Activated T-cell treated with anti-CD3 and anti-CD28 coated beads, Interleukin-2, amount 50 U/mL, for 24 hours (primary cell): Measurements from ENCODE around the gene MS4A6E.
A peak's percentile ranks its signal among the peaks of the same experiment; 100 is the strongest.
"Not testable (repeated sequence)": the region's sequence is repeated elsewhere in the genome, so short reads cannot be mapped to it uniquely, and the experiment has no call there.

Experiments
- DNase-seq: peaks from one replicate; pipeline ENCODE4 v3.0.0-alpha.2; 2020
- H3K27ac Mint-ChIP-seq: 2 replicates; pipeline ENCODE4 v1.8.0; 2020; ENCODE audit warnings: mild to moderate bottlenecking, mixed read lengths
- H3K27me3 Mint-ChIP-seq: 2 replicates; pipeline ENCODE4 v1.8.0; 2020; ENCODE audit warnings: mixed read lengths
- H3K36me3 Mint-ChIP-seq: 2 replicates; pipeline ENCODE4 v1.8.0; 2020; ENCODE audit warnings: low read depth, mixed read lengths
- H3K4me1 Mint-ChIP-seq: 2 replicates; pipeline ENCODE4 v1.8.0; 2020; ENCODE audit warnings: low read depth, mixed read lengths
- H3K4me3 Mint-ChIP-seq: 2 replicates; pipeline ENCODE4 v1.8.0; 2020; ENCODE audit warnings: mild to moderate bottlenecking, moderate library complexity, mixed read lengths
- H3K9me3 Mint-ChIP-seq: 2 replicates; pipeline ENCODE4 v1.8.0; 2020; ENCODE audit warnings: mixed read lengths

Gene MS4A6E, protein sequence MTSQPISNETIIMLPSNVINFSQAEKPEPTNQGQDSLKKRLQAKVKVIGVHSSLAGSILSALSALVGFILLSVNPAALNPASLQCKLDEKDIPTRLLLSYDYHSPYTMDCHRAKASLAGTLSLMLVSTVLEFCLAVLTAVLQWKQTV

DNA sequence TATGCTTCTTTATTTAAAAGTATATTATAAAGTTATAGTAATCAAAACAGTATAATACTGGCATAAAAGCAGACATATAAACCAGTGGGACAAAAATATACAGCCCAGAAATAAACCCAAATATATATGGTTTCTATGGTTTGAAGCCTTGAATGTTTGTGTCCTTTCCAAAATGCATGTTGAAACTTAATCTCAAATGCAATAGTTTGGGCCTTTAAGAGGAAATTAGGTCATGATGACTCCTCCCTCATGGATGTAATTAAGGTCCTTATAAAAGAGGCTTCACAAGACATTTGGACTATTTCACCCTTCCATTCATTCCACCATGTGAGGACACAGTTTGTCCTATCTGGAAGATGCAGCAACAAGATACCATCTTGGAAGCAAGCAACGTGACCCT lies at the start of gene MS4A6E:
MS4A6E (plus strand) TSS at position 301 of the 400 bp plus-strand sequence. CDS start 7,641 bp downstream, outside the sequence.
- Mint-ChIP-seq H3K27me3 (peaks cover 13% of the 10 kb centered on the region), H3K9me3 (peaks cover 8% of the 10 kb centered on the region), H3K4me3 (no peak within 1 kb of the TSS), H3K27ac (no peak within 1 kb of the TSS), H3K4me1 (no peaks in the 10 kb centered on the region), H3K36me3 (no peaks in the 10 kb centered on the region)
- no peak for DNase-seq

DNA sequence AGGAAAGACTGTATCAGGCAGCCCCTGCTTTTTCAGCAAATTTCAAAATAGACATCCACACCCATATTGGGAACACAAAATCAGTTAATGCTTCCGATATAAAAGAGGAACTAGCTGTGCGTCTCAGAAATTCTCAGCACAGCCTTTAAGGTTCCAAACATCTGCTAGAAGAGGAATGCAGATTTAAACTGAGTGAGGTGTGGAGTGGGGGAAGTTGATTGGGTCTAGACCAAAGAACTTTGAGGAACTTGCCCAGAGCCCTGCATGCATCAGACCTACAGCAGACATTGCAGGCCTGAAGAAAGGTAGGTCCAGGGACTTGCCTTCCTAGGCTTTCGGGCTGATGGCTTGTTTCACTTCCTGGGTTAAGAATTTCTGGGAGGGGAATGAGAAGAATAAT lies 46.6 kb upstream of the MS4A6E start, which contains the start of gene MS4A4A:
MS4A4A (plus strand) TSS at position 255 of the 400 bp plus-strand sequence; CDS start at position 265, 10 bp downstream.
- H3K27me3 Mint-ChIP-seq: peaks cover 27% of the 10 kb centered on the region
- H3K9me3 Mint-ChIP-seq: no peaks in the 10 kb centered on the region
- DNase-seq: no peak
- H3K27ac Mint-ChIP-seq: no peak within 1 kb of the TSS
- no peak within 1 kb of the TSS for H3K4me3 Mint-ChIP-seq
- no peaks in the 10 kb centered on the region for H3K36me3 Mint-ChIP-seq
- H3K4me1 Mint-ChIP-seq: no peaks in the 10 kb centered on the region

DNA sequence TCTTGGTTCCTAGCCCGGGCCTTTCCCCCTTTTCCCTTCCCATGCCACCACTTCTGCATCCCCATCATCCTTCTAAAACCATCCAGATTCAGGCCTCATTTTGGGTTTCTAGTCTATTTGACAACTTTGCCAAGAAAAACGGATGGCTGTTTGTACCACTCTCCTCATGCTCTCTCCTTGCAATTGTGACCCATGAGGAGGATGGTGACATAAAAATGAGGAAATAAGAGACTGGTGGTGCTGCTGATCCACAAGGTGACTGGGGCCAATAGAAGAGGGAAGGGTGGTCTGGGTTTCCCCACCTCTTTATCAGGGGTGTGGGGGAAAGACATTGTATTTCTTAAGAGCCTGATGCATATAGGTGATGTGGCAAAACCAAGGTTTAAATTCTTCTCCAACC lies 45.6 kb upstream of the MS4A6E start:
- H3K9me3 Mint-ChIP-seq: no peaks in the 10 kb centered on the region
- no peaks in the 10 kb centered on the region for H3K4me1 Mint-ChIP-seq
- H3K27me3 Mint-ChIP-seq: peaks cover 22% of the 10 kb centered on the region
- no peak overlapping the region for H3K4me3 Mint-ChIP-seq
- no peak for DNase-seq
- no peak overlapping the region for H3K27ac Mint-ChIP-seq
- no peaks in the 10 kb centered on the region for H3K36me3 Mint-ChIP-seq

DNA sequence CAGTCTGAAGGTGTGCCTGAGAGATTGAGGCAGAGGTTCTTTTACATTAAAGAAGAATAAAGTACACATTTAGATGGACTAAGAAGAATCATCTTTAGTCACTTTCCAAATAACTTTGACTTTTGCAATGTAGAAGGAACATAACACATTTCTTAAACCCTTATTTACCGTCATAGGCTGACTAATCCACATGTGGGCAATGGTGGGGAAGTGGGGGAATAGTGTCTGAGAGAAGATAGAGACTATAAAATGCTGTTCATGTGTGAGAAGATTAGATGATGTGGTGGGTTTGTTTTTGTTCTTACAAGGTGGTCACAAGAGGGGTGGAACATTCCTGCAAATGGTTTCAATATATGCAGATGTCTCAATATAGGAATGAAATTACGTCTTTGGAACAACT lies 44.8 kb upstream of the MS4A6E start:
- Mint-ChIP-seq H3K4me3 (no peak overlapping the region), H3K4me1 (no peaks in the 10 kb centered on the region), H3K27ac (no peak overlapping the region), H3K27me3 (peaks cover 24% of the 10 kb centered on the region), H3K36me3 (no peaks in the 10 kb centered on the region), H3K9me3 (no peaks in the 10 kb centered on the region)
- DNase-seq: no peak

GRCh38 chr11:60285411-60286126 lies 41.5 kb upstream of the MS4A6E start:
- H3K4me1 Mint-ChIP-seq, H3K9me3 Mint-ChIP-seq, H3K27ac Mint-ChIP-seq, H3K4me3 Mint-ChIP-seq, DNase-seq, H3K36me3 Mint-ChIP-seq: not testable (repeated sequence)
- H3K27me3 Mint-ChIP-seq: peaks cover 20% of the 10 kb centered on the region

GRCh38 chr11:60288531-60288930 lies 38.5 kb upstream of the MS4A6E start:
- no peaks in the 10 kb centered on the region for H3K4me1 Mint-ChIP-seq
- H3K4me3 Mint-ChIP-seq: no peak overlapping the region
- H3K27ac Mint-ChIP-seq: no peak overlapping the region
- peaks cover 30% of the 10 kb centered on the region for H3K27me3 Mint-ChIP-seq
- no peaks in the 10 kb centered on the region for H3K36me3 Mint-ChIP-seq
- peaks cover 2% of the 10 kb centered on the region for H3K9me3 Mint-ChIP-seq
- DNase-seq: no peak

DNA sequence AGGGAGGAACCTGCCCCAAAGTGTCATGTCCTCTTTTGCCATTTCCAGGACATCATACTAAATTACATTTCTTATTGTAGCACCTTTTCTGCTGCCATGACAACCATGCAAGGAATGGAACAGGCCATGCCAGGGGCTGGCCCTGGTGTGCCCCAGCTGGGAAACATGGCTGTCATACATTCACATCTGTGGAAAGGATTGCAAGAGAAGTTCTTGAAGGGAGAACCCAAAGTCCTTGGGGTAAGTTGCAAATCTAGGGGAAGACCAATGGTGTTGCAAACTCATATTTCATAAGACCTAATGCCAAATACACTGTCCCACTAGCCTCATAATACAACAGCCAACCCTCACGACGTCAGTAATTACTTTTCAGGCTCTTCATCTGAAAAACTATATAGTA lies 34.9 kb upstream of the MS4A6E start:
- peaks cover 41% of the 10 kb centered on the region for H3K27me3 Mint-ChIP-seq
- no peaks in the 10 kb centered on the region for H3K36me3 Mint-ChIP-seq
- no peak overlapping the region for H3K4me3 Mint-ChIP-seq
- H3K4me1 Mint-ChIP-seq: no peaks in the 10 kb centered on the region
- no peak for DNase-seq
- H3K9me3 Mint-ChIP-seq: peaks cover 2% of the 10 kb centered on the region
- H3K27ac Mint-ChIP-seq: no peak overlapping the region

GRCh38 chr11:60301178-60301577 lies 25.9 kb upstream of the MS4A6E start:
- Mint-ChIP-seq H3K27me3 (peaks cover 42% of the 10 kb centered on the region), H3K9me3 (no peaks in the 10 kb centered on the region), H3K4me3 (no peak overlapping the region), H3K4me1 (no peaks in the 10 kb centered on the region), H3K27ac (no peak overlapping the region), H3K36me3 (no peaks in the 10 kb centered on the region)
- DNase-seq: no peak

GRCh38 chr11:60301884-60302283 lies 25.2 kb upstream of the MS4A6E start:
- peaks cover 39% of the 10 kb centered on the region for H3K27me3 Mint-ChIP-seq
- H3K36me3 Mint-ChIP-seq: not testable (repeated sequence)

DNA sequence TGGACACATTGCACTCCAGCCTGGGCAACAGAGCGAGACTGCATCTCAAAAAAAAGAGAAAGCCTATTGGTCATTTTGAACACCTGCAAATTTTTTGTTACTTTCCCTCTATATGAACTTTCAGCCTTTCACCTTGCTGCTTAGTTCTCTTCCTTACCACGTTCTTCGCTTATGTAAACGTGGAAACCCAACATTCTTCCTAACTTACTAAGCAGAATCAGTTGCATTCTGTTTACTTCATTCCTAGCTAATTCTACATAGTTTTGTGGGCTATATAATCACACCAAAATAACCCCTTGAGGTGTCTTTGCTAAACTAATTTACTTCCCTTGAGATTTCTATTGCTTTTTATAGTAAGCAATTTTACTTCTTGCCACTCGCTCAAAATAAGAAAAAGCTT lies 23.4 kb upstream of the MS4A6E start:
- peaks cover 19% of the 10 kb centered on the region for H3K4me1 Mint-ChIP-seq
- no peaks in the 10 kb centered on the region for H3K36me3 Mint-ChIP-seq
- H3K27ac Mint-ChIP-seq: no peak overlapping the region
- H3K9me3 Mint-ChIP-seq: no peaks in the 10 kb centered on the region
- no peak overlapping the region for H3K4me3 Mint-ChIP-seq
- H3K27me3 Mint-ChIP-seq: peaks cover 29% of the 10 kb centered on the region
- no peak for DNase-seq

More at GRCh38 chr11:60301884-60302283, 25.2 kb upstream of the MS4A6E start:
- not testable (repeated sequence) for H3K9me3 Mint-ChIP-seq, DNase-seq, H3K27ac Mint-ChIP-seq, H3K4me1 Mint-ChIP-seq, H3K4me3 Mint-ChIP-seq

DNA sequence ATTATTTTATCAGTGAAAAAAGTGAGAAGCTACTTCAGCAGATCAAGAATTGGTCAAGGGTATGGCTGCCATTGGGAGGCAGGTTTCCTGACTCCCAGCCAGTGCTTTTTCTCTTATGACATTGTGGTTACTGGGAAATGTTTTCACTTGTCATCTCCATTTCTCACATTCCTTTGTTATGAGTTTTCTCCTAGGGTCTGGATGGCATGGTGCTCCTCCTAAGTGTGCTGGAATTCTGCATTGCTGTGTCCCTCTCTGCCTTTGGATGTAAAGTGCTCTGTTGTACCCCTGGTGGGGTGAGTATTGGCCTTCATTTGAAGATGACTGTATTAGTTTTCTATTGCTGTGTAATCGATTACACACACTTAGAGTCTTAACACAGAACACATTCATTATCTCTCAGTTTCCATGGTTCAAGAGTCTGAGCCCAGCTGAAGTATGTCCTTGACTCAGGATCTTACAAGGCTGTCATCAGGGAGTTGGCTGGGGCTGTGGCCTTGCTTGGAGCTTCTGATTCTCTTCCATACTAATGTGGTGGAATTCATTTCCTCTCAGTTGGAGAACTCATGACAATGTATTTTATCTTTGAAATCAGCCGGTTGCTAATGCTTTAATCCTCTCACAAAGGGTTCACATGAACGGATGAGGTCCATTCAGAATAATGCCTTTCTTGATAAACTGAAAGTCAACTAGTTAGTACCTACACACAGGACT lies 21.0 kb upstream of the MS4A6E start:
- H3K9me3 Mint-ChIP-seq: no peaks in the 10 kb centered on the region
- H3K36me3 Mint-ChIP-seq: no peaks in the 10 kb centered on the region
- no peak overlapping the region for H3K4me3 Mint-ChIP-seq
- no peak overlapping the region for H3K27ac Mint-ChIP-seq
- DNase-seq: no peak
- H3K4me1 Mint-ChIP-seq: peaks cover 26% of the 10 kb centered on the region
- peaks cover 34% of the 10 kb centered on the region for H3K27me3 Mint-ChIP-seq

GRCh38 chr11:60307507-60308195 lies 19.4 kb upstream of the MS4A6E start:
- Mint-ChIP-seq H3K4me3 (no peak overlapping the region), H3K9me3 (no peaks in the 10 kb centered on the region), H3K36me3 (no peaks in the 10 kb centered on the region), H3K27me3 (peaks cover 38% of the 10 kb centered on the region), H3K4me1 (peaks cover 26% of the 10 kb centered on the region), H3K27ac (peak overlapping the region; percentile 97)
- peak; percentile 39 for DNase-seq

DNA sequence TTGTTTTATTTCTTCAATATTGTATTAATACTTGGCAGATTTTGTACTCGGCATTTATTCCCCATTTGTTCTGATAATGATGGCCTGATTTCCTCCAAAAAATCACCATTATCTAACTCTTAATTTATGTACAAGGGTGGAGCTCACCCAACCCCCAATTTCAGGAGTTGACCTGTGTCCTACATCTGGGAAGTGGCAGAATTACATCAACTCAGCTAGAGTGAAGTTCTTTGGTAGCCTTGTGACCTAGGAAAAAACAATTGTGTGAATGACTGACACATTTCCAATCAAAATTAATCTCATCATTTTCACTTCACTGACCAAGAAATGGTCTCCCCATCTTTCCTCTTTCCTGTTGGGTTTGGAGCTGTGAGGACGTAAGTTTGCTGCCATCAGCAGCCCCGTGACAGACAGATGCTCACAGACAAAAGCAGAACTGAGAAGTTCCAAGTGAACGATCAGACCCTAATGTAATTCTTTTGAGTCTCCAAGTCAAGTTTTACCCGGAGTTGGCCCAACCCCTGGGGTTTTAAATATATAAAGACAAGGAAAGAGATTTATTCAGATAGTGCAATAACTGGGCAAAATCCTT lies 16.6 kb upstream of the MS4A6E start:
- peaks cover 35% of the 10 kb centered on the region for H3K27me3 Mint-ChIP-seq
- no peak overlapping the region for H3K27ac Mint-ChIP-seq
- no peak for DNase-seq
- H3K9me3 Mint-ChIP-seq: no peaks in the 10 kb centered on the region
- no peak overlapping the region for H3K4me3 Mint-ChIP-seq
- peaks cover 26% of the 10 kb centered on the region for H3K4me1 Mint-ChIP-seq
- no peaks in the 10 kb centered on the region for H3K36me3 Mint-ChIP-seq

- H3K9me3 Mint-ChIP-seq: peaks cover 10% of the 10 kb centered on the region
- no peak overlapping the region for H3K4me3 Mint-ChIP-seq
- H3K27ac Mint-ChIP-seq: no peak overlapping the region
Observed at GRCh38 chr11:60314635-60315321, 12.3 kb upstream of the MS4A6E start.

More at GRCh38 chr11:60314635-60315321, 12.3 kb upstream of the MS4A6E start:
- Mint-ChIP-seq H3K4me1 (no peaks in the 10 kb centered on the region), H3K27me3 (peaks cover 42% of the 10 kb centered on the region), H3K36me3 (no peaks in the 10 kb centered on the region)
- no peak for DNase-seq
